ENCODE measurements around the gene GABRG3.

Gene GABRG3

DNA sequence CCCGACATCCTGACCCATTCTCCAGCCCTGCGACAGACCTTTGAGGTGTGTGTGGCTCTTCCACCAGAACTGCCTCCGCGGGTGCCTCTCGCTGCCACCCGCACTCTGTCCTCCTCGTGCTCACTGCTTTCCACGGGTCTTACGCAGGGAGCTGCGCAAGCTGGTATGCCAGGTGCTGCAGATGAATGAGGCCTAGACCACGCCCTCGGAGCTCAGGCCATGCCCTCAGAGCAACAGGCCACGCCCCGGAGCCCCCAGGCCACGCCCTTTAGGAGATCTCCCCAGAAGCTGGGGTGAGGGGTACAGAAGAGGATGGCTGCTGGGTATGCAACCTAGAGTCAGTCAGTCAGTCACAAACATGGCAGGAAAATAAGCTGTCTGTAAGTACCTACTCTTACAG lies 300.3 kb downstream of the GABRG3 start:
- no peak overlapping the region for H3K4me3 ChIP-seq (ENCODE audit: low read length)
- no peak for TF ChIP-seq ZNF274 (IDR thresholded peaks at IDR 0.05; ENCODE audit: low read depth, low read length)

GRCh38 chr15:27272427-27272826 lies 301.4 kb downstream of the GABRG3 start:
- no peak overlapping the region for H3K4me3 ChIP-seq (ENCODE audit: low read length)
- no peak for TF ChIP-seq ZNF274 (IDR thresholded peaks at IDR 0.05; ENCODE audit: low read depth, low read length)

- no peak for TF ChIP-seq ZNF274 (IDR thresholded peaks at IDR 0.05; ENCODE audit: low read depth, low read length)
- no peak overlapping the region for H3K4me3 ChIP-seq (ENCODE audit: low read length)
Measured at GRCh38 chr15:27273506-27273905, 302.5 kb downstream of the GABRG3 start.

DNA sequence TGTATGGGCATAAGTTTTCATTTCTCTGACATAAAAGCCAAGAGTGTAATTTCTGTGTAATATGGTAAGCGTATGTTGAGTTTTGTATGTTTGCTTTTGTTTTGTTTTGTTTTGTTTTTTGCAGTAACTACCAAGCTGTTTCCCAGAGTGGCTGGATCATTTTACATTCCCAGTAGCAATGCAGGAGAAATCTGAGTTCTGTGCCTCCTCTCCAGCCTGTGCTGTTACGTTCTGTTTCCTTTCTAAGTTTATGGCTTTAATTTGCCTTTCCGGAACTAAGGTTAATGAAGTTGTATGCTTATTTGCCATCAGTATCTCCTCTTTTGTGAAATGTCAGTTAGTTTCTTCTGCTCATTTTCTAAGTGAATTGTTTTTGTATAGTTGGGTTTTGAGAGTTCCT lies 307.8 kb downstream of the GABRG3 start:
- no peak for TF ChIP-seq ZNF274 (IDR thresholded peaks at IDR 0.05; ENCODE audit: low read depth, low read length)
- no peak overlapping the region for H3K4me3 ChIP-seq (ENCODE audit: low read length)

- no peak for TF ChIP-seq ZNF274 (IDR thresholded peaks at IDR 0.05; ENCODE audit: low read depth, low read length)
- no peak overlapping the region for H3K4me3 ChIP-seq (ENCODE audit: low read length)
Measured at GRCh38 chr15:27292641-27293040, 321.7 kb downstream of the GABRG3 start.

GRCh38 chr15:27293607-27294006 lies 322.6 kb downstream of the GABRG3 start:
- no peak overlapping the region for H3K4me3 ChIP-seq (ENCODE audit: low read length)
- no peak for TF ChIP-seq ZNF274 (IDR thresholded peaks at IDR 0.05; ENCODE audit: low read depth, low read length)

GRCh38 chr15:27317736-27318135 lies 346.8 kb downstream of the GABRG3 start:
- TF ChIP-seq ZNF274 (IDR thresholded peaks at IDR 0.05; ENCODE audit: low read depth, low read length): no peak
- H3K4me3 ChIP-seq (ENCODE audit: low read length): no peak overlapping the region

DNA sequence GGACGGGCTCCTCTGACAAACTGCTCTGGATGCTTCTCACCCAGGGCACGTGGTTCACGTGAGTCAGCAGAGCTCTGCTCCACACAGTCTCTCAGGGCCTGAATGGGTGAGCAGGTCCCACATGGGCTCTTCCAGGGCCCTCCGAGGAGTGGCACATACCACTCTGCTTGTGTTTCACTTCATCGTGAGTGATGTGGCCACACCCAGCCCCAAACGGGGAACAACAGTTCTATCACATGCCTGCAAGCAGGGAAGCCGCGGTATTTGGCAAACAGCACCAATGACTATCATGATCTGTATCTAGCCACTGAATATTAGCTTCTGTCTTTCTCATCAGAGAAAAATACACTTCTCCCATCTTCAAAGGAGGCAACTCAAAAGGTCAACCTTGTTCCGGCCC lies 352.8 kb downstream of the GABRG3 start:
- no peak overlapping the region for H3K4me3 ChIP-seq (ENCODE audit: low read length)
- no peak for TF ChIP-seq ZNF274 (IDR thresholded peaks at IDR 0.05; ENCODE audit: low read depth, low read length)

DNA sequence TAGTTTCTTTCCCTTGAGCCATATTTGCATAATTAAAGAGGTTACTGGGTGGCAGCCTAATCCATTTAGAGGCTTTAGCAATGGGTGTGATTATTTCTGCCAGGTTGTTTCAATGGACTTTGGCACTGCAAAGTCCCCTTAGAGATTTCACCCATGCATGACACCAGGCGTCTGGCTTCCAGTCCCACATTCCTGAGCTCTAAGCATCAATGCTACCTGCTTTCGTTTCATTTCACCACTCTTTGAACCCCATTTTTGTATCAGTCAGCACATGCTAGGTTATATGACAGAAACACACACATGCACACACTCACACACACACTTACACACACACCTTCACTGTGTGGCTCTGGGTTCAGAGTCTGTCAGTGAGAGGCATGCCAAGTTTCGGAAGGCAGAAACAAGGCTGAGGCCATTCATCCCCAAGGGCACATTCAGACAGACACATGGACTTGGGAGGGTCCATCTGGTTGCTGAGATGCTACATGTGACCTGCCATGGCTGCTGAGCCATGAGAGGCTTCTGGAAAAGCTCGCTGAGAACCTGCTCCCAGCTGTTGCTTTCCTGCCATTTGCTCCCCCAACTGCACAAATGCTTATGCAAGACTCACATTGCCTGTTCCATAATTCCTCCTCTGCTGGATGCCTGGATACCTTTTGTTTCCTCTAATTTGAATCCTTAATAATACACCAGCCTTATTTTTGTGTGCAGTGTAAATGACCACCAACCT lies 354.1 kb downstream of the GABRG3 start:
- H3K4me3 ChIP-seq (ENCODE audit: low read length): no peak overlapping the region
- TF ChIP-seq ZNF274 (IDR thresholded peaks at IDR 0.05; ENCODE audit: low read depth, low read length): no peak

DNA sequence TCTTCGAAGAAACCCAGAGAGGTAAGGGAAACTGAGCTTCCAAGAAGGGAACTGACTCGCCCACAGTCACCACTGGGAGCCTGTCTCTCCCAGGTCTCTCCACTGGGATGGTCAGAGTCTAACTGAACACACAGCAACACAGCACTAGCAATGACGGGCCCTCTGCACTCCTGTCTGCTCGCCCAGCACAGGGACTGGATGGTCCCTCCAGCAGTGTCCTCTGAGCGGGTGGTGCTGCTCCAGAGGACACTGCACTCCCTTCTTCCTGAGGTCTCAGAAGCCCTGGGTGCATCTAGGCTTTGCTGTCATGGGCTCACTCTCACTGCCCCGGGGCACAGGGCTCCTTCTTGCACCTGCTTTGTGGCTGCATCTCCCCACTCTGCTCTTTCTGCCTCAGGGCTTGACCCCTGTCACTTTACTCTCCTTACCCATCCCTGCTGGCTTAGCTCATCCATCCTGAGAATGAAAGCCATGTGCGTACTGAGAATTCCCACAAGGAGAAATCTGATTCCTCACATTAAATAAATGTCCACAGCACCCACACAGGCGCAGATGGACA lies 356.6 kb downstream of the GABRG3 start:
- TF ChIP-seq ZNF274 (IDR thresholded peaks at IDR 0.05; ENCODE audit: low read depth, low read length): no peak
- H3K4me3 ChIP-seq (ENCODE audit: low read length): no peak overlapping the region

- no peak for TF ChIP-seq ZNF274 (IDR thresholded peaks at IDR 0.05; ENCODE audit: low read depth, low read length)
- no peak overlapping the region for H3K4me3 ChIP-seq (ENCODE audit: low read length)
Measured at GRCh38 chr15:27328186-27328585, 357.2 kb downstream of the GABRG3 start.

DNA sequence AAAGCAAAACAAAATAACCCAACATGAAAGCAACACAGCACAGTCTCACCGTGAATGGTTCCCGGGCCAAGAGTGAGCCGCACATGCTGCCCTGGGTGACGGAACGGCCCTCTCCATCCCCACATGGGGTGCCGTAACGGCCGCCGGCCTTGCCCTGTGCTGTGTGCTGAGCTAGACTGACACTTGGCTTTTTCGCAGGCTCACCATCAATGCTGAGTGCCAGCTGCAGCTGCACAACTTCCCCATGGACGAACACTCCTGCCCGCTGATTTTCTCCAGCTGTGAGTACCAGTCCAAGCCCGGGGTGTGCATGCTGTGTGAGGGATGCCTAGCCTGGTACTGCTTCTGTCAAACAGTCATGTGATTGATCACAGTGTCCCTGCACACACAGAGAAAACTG lies 357.6 kb downstream of the GABRG3 start:
- no peak for TF ChIP-seq ZNF274 (IDR thresholded peaks at IDR 0.05; ENCODE audit: low read depth, low read length)
- no peak overlapping the region for H3K4me3 ChIP-seq (ENCODE audit: low read length)

GRCh38 chr15:27330326-27330725 lies 359.3 kb downstream of the GABRG3 start:
- no peak overlapping the region for H3K4me3 ChIP-seq (ENCODE audit: low read length)
- no peak for TF ChIP-seq ZNF274 (IDR thresholded peaks at IDR 0.05; ENCODE audit: low read depth, low read length)

DNA sequence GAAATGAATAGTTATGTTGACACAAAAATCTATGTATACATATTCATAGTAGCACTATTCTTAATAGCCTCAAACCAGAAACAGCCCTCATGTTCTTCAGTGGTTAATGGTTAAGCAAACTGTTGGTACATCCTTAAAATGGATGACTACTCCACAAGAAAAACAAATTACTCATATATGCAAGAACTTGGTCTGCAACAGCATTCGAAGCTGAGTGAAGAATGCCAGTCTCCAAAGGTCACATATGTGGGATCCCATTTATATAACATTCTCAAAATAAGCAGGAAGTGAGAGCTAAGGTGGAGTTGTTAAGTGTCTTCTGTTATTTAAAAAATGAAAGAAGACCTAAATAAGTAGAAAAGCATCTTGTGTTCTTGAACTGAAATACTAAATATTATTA lies 365.7 kb downstream of the GABRG3 start:
- no peak for TF ChIP-seq ZNF274 (IDR thresholded peaks at IDR 0.05; ENCODE audit: low read depth, low read length)

GRCh38 chr15:27339138-27339537 lies 368.2 kb downstream of the GABRG3 start:
- no peak overlapping the region for H3K4me3 ChIP-seq (ENCODE audit: low read length)
- TF ChIP-seq ZNF274 (IDR thresholded peaks at IDR 0.05; ENCODE audit: low read depth, low read length): no peak

More for the DNA sequence above, 365.7 kb downstream of the GABRG3 start:
- no peak overlapping the region for H3K4me3 ChIP-seq (ENCODE audit: low read length)

Data from GM08714 (cell line).